ENCODE data around the gene KRT3.
"Not testable (repeated sequence)": the region's sequence is repeated elsewhere in the genome, so short reads cannot be mapped to it uniquely, and the experiment has no call there.

Gene KRT3

DNA sequence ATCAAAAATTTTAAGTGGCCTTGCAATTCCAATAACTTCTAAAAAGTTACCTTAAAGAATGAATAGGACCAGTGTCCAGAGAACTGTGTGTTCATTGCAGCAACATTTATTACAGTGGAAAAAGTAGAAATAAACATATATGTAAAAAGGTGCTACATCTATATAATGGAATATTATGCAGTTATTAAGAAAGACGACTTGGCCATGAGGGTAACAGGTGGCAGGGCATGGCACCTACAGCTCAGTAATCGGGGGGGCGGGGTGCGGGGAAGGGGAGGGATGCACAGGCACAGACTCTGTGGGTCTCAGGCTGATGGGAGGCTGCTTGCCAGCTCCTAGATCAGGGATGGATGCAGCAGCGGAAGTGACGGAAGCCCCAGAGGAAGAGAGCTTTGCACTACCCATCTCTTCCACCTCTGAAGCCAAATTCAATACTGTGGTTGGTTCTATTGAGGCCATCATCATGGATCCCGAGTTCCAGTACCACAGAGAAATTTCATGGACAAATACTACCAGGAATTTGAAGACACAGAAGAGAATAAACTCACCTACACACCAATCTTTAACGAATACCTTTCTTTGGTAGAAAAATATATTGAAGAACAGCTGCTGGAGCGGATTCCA is 32.8 kb downstream of the KRT3 start:
- H3K27ac ChIP-seq (ENCODE audit: low read depth, low read length) = no peak overlapping the region
- no peaks in the 10 kb centered on the region for H3K4me1 ChIP-seq (ENCODE audit: control insufficient read depth, insufficient read depth, low read length)
- H3K9me3 ChIP-seq (ENCODE audit: control insufficient read depth, insufficient read depth, low read length) = peaks cover 21% of the 10 kb centered on the region

DNA sequence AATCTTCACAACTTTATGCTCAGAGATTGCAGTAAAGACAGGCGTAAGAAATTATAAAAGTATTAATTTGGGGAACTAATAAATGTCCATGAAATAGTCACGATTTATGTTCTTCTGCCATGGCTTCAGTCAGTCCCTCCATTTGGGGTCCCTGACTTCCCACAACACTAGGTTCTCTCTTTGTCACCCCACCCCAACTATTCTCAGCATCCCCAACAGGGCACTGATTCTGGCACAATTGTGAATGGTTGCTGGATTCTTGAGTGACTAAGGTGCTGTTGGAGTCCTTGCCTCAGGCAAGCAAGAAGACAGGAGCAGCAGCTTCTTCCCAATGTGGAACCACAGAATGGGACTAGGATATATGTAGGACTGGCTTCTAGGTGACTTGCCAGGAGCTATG is 34.1 kb downstream of the KRT3 start:
- no peaks in the 10 kb centered on the region for H3K4me1 ChIP-seq (ENCODE audit: control insufficient read depth, insufficient read depth, low read length)
- H3K36me3 ChIP-seq (ENCODE audit: control insufficient read depth, insufficient read depth, low read length) = no peaks in the 10 kb centered on the region
- no peak overlapping the region for H3K27ac ChIP-seq (ENCODE audit: low read depth, low read length)
- no peaks in the 10 kb centered on the region; the same call in 1 of the 2 replicates for H3K27me3 ChIP-seq (ENCODE audit: control insufficient read depth, insufficient read depth, low read length)
- H3K9ac ChIP-seq (ENCODE audit: low read depth, low read length) = no peak overlapping the region
- H3K4me3 ChIP-seq (ENCODE audit: low read depth, low read length) = no peak overlapping the region
- peaks cover 21% of the 10 kb centered on the region for H3K9me3 ChIP-seq (ENCODE audit: control insufficient read depth, insufficient read depth, low read length)

More for the DNA sequence above, 32.8 kb downstream of the KRT3 start:
- Histone ChIP-seq H3K9ac (ENCODE audit: low read depth, low read length) (no peak overlapping the region), H3K27me3 (ENCODE audit: control insufficient read depth, insufficient read depth, low read length) (no peaks in the 10 kb centered on the region), H3K4me3 (ENCODE audit: low read depth, low read length) (no peak overlapping the region), H3K36me3 (ENCODE audit: control insufficient read depth, insufficient read depth, low read length) (no peaks in the 10 kb centered on the region)

DNA sequence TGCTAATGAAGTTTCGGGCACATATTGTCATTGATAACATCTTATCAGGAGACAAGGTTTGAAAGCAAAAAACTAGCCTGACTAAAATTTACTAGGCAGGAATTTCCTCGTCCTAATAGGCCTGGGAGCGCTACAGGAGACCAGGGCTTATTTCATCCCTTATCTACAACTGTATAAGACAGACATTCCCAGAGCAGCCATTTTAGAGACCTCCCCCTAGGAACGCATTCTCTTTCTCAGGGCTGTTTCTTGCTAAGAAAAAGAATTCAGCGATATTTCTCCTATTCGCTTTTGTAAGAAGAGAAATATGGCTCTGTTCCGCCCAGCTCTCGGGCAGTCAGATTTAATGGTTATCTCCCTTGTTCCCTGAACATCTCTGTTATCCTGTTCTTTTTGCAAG is 34.7 kb downstream of the KRT3 start:
- H3K9me3 ChIP-seq (ENCODE audit: control insufficient read depth, insufficient read depth, low read length) = peaks cover 21% of the 10 kb centered on the region
- not testable (repeated sequence) for H3K27ac ChIP-seq (ENCODE audit: low read depth, low read length); H3K4me1 ChIP-seq (ENCODE audit: control insufficient read depth, insufficient read depth, low read length); H3K9ac ChIP-seq (ENCODE audit: low read depth, low read length); H3K27me3 ChIP-seq (ENCODE audit: control insufficient read depth, insufficient read depth, low read length); H3K36me3 ChIP-seq (ENCODE audit: control insufficient read depth, insufficient read depth, low read length); H3K4me3 ChIP-seq (ENCODE audit: low read depth, low read length)

DNA sequence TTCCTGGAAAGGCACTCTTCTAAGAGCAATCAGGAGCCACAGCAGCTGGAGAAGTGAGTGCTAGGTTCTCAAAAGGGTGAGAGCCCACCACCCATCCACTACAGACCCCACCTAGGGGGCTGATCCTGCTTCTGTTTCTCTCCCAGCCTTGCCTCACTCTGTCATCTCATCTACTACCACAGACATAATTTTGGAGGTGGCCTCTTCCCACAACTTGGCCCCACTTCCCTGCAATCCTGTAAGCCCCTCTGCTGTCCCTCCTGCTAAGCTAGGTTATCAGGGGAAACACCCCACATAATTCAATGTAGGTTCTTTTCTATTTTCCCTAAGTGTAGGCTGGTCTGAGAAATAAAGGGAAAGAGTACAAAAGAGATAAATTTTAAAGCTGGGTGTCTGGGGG is 35.3 kb downstream of the KRT3 start:
- Histone ChIP-seq H3K9me3 (ENCODE audit: control insufficient read depth, insufficient read depth, low read length) (peaks cover 21% of the 10 kb centered on the region), H3K27me3 (ENCODE audit: control insufficient read depth, insufficient read depth, low read length) (no peaks in the 10 kb centered on the region; the same call in none of the 2 replicates), H3K4me1 (ENCODE audit: control insufficient read depth, insufficient read depth, low read length) (no peaks in the 10 kb centered on the region), H3K4me3 (ENCODE audit: low read depth, low read length) (no peak overlapping the region), H3K27ac (ENCODE audit: low read depth, low read length) (no peak overlapping the region), H3K9ac (ENCODE audit: low read depth, low read length) (no peak overlapping the region), H3K36me3 (ENCODE audit: control insufficient read depth, insufficient read depth, low read length) (no peaks in the 10 kb centered on the region)

DNA sequence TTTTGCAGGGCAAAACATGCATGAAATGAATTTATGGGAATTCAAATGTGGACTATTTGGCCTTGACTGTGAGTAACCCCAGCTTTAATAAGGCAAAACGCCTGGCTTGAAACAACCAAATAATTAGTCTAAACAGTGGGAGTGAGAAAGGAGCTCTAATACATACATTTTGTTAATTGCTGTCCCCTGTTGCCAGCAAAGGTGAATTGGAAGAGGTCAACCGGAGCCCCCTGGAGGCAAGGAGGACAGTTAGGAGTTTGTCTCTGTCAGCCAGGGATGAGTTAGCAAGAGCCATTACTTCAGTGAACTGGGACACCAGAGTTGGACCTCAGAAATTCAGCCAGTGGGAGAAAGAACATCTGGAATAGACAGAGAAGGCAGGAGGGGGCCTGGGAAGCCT is 36.2 kb downstream of the KRT3 start:
- Histone ChIP-seq H3K27me3 (ENCODE audit: control insufficient read depth, insufficient read depth, low read length) (no peaks in the 10 kb centered on the region; the same call in none of the 2 replicates), H3K36me3 (ENCODE audit: control insufficient read depth, insufficient read depth, low read length) (no peaks in the 10 kb centered on the region), H3K9me3 (ENCODE audit: control insufficient read depth, insufficient read depth, low read length) (peaks cover 21% of the 10 kb centered on the region), H3K4me3 (ENCODE audit: low read depth, low read length) (no peak overlapping the region), H3K4me1 (ENCODE audit: control insufficient read depth, insufficient read depth, low read length) (no peaks in the 10 kb centered on the region), H3K9ac (ENCODE audit: low read depth, low read length) (no peak overlapping the region), H3K27ac (ENCODE audit: low read depth, low read length) (no peak overlapping the region)

DNA sequence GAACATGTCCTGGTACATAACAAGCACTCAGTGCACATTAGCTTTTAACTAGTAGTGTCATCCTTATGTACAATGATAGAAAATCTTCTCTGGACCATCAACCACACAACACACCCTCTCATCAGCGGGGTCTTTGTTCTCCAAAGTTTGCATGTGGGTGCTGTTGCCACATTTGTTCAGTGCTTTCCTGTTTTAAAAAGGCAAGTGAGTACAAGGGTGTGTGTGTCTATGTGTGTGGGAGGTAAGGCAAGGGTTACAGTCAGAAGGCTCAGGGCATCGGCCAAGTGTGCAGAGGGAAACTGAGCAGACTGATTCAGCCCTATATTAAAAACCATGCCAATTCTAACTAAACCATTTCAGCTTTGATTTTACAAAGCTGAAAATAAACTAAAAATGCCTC is 36.7 kb downstream of the KRT3 start:
- Histone ChIP-seq H3K9ac (ENCODE audit: low read depth, low read length) (no peak overlapping the region), H3K27me3 (ENCODE audit: control insufficient read depth, insufficient read depth, low read length) (no peaks in the 10 kb centered on the region; the same call in none of the 2 replicates), H3K27ac (ENCODE audit: low read depth, low read length) (no peak overlapping the region), H3K4me1 (ENCODE audit: control insufficient read depth, insufficient read depth, low read length) (no peaks in the 10 kb centered on the region), H3K9me3 (ENCODE audit: control insufficient read depth, insufficient read depth, low read length) (peaks cover 21% of the 10 kb centered on the region), H3K36me3 (ENCODE audit: control insufficient read depth, insufficient read depth, low read length) (no peaks in the 10 kb centered on the region), H3K4me3 (ENCODE audit: low read depth, low read length) (no peak overlapping the region)

DNA sequence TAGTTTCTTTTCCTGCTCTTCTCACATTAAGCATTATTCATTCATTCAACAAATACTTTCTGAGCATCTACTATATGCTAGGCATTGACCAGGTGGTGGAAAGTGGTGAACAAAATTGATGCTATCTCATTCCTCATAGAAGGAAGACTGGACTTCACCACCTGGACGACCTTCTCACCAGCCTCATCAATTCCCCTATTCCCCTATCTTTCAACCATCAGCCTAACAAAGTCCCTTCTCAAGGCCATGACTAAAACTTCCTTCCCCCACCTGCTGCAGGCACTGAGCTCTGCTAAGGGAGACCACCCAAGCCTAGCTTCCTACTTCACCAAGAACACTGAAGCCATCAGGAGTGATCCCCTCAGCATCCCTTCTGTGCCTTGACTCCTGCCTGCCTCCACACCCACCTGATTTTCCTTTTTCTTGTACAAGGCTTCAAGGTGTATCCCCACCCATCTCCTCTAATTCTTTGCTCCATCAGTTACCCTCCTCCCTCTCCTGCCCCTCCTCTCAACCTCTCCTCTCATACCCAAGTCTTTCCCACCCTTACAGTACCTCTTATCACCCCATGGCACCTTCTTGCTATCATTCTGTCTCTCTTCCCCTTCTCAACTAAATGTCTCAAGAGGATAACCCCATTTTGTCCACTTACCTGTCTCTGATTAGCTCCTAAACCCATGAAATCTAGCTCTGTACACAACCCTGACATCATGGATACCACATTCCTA is 38.3 kb downstream of the KRT3 start:
- peaks cover 16% of the 10 kb centered on the region for H3K9me3 ChIP-seq (ENCODE audit: control insufficient read depth, insufficient read depth, low read length)
- H3K9ac ChIP-seq (ENCODE audit: low read depth, low read length) = no peak overlapping the region
- no peak overlapping the region for H3K4me3 ChIP-seq (ENCODE audit: low read depth, low read length)
- H3K4me1 ChIP-seq (ENCODE audit: control insufficient read depth, insufficient read depth, low read length) = no peaks in the 10 kb centered on the region
- H3K36me3 ChIP-seq (ENCODE audit: control insufficient read depth, insufficient read depth, low read length) = no peaks in the 10 kb centered on the region
- no peak overlapping the region for H3K27ac ChIP-seq (ENCODE audit: low read depth, low read length)
- no peaks in the 10 kb centered on the region; the same call in none of the 2 replicates for H3K27me3 ChIP-seq (ENCODE audit: control insufficient read depth, insufficient read depth, low read length)

DNA sequence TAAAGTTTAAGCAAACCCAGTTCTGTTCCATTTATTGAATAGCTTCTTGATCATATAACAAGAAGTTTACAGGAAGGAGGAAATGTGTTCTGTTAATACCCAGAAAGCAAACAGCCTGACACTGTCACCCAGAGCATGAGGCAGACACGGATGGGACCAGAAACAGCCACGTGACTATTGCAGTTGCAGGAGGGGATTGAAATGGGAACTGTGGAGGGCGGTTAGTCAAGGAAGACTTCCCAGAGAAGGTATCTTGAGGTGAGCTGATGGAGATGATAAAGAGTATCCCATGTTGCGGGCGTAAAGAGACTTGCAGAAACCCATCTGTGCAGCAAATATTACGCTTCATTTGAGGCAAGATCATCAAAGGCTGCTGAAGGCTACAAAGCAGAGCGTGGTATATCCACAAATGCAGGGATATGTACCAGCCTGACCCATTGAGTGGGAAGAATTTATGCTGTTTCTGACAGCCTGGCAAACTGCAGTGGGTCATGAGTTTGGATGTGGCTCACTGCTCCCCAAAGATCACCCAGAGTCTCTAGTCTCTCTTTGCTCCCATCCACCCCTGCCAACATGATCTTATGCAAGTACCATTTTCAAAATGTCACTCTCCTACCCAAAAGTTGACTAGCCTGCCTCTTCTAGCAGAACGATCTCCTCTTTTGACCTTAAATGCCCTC is 39.5 kb downstream of the KRT3 start:
- H3K9ac ChIP-seq (ENCODE audit: low read depth, low read length) = no peak overlapping the region
- H3K4me1 ChIP-seq (ENCODE audit: control insufficient read depth, insufficient read depth, low read length) = no peaks in the 10 kb centered on the region
- no peaks in the 10 kb centered on the region for H3K36me3 ChIP-seq (ENCODE audit: control insufficient read depth, insufficient read depth, low read length)
- no peaks in the 10 kb centered on the region; the same call in none of the 2 replicates for H3K27me3 ChIP-seq (ENCODE audit: control insufficient read depth, insufficient read depth, low read length)
- H3K4me3 ChIP-seq (ENCODE audit: low read depth, low read length) = no peak overlapping the region
- H3K9me3 ChIP-seq (ENCODE audit: control insufficient read depth, insufficient read depth, low read length) = peaks cover 9% of the 10 kb centered on the region
- no peak overlapping the region for H3K27ac ChIP-seq (ENCODE audit: low read depth, low read length)

DNA sequence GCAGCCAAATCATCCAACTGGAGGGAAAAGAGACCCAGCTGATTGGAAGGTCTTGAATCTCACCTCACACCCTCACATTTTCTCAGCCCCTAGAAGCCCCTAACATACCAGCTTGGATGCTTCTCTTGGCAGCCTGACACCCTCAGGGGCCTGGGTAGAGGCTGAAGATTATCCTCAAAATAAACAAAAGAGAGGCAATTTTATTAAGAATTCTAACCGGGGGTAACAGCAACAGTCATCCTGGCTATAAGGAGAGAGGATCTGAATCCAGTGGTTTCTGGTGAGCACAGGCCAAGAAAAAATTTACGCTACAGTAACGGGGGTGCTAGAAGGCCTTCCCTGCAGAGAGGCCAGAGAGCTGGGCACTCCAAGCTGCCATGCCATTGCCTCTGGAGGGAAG is 40.4 kb downstream of the KRT3 start:
- Histone ChIP-seq H3K9me3 (ENCODE audit: control insufficient read depth, insufficient read depth, low read length) (peaks cover 6% of the 10 kb centered on the region), H3K36me3 (ENCODE audit: control insufficient read depth, insufficient read depth, low read length) (no peaks in the 10 kb centered on the region), H3K4me1 (ENCODE audit: control insufficient read depth, insufficient read depth, low read length) (no peaks in the 10 kb centered on the region), H3K27me3 (ENCODE audit: control insufficient read depth, insufficient read depth, low read length) (no peaks in the 10 kb centered on the region; the same call in none of the 2 replicates), H3K4me3 (ENCODE audit: low read depth, low read length) (no peak overlapping the region), H3K27ac (ENCODE audit: low read depth, low read length) (no peak overlapping the region), H3K9ac (ENCODE audit: low read depth, low read length) (no peak overlapping the region)

DNA sequence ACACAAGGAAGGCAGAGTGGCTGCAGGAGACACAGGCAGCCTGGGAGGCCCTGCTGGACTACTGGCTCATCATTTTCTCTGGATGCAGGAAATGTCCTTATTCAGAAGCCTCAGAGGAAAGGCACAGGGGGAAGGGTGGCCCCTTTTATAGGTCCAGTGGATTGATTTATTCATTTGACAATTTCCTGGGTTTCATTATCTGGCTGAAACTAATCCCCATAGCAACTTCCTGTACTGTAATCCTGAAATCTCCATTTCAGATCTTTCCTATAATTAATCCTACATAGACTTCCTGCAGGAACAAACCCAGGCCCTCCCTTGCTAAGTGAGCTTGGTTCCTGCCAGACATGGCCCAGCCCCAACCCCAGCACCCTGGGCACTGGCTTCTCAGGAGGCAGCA is 41.8 kb downstream of the KRT3 start:
- no peak overlapping the region for H3K27ac ChIP-seq (ENCODE audit: low read depth, low read length)
- H3K27me3 ChIP-seq (ENCODE audit: control insufficient read depth, insufficient read depth, low read length) = no peaks in the 10 kb centered on the region; the same call in none of the 2 replicates
- H3K36me3 ChIP-seq (ENCODE audit: control insufficient read depth, insufficient read depth, low read length) = no peaks in the 10 kb centered on the region

DNA sequence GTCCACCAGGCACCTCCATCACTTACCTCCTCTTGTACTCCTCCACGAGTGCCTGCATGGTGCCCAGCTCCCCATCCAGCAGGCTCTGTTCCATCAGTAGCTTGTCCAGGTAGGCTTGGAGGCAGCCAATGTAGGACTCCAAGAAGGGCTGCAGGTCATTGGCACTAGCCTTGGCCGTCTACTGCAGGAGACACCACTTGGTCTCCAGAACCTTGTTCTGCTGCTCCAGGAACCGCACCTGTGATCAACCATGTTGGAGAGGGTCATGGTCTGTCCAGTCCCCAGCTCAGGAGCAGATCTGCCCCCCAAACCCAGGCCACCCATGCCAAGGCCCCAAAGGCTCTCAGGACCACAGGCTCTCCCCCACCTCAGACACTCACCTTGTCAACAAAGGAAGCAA is 42.6 kb downstream of the KRT3 start:
- no peaks in the 10 kb centered on the region; the same call in none of the 2 replicates for H3K27me3 ChIP-seq (ENCODE audit: control insufficient read depth, insufficient read depth, low read length)
- no peaks in the 10 kb centered on the region; the same call in 1 of the 2 replicates for H3K9me3 ChIP-seq (ENCODE audit: control insufficient read depth, insufficient read depth, low read length)
- H3K27ac ChIP-seq (ENCODE audit: low read depth, low read length) = no peak overlapping the region
- H3K9ac ChIP-seq (ENCODE audit: low read depth, low read length) = no peak overlapping the region
- H3K4me3 ChIP-seq (ENCODE audit: low read depth, low read length) = no peak overlapping the region
- H3K36me3 ChIP-seq (ENCODE audit: control insufficient read depth, insufficient read depth, low read length) = no peaks in the 10 kb centered on the region
- H3K4me1 ChIP-seq (ENCODE audit: control insufficient read depth, insufficient read depth, low read length) = no peaks in the 10 kb centered on the region

More for the DNA sequence above, 41.8 kb downstream of the KRT3 start:
- H3K9ac ChIP-seq (ENCODE audit: low read depth, low read length) = no peak overlapping the region
- no peak overlapping the region for H3K4me3 ChIP-seq (ENCODE audit: low read depth, low read length)
- no peaks in the 10 kb centered on the region for H3K4me1 ChIP-seq (ENCODE audit: control insufficient read depth, insufficient read depth, low read length)
- no peaks in the 10 kb centered on the region; the same call in 1 of the 2 replicates for H3K9me3 ChIP-seq (ENCODE audit: control insufficient read depth, insufficient read depth, low read length)
